ENCODE results near the gene CHMP2A.

CHMP2A gene

DNA sequence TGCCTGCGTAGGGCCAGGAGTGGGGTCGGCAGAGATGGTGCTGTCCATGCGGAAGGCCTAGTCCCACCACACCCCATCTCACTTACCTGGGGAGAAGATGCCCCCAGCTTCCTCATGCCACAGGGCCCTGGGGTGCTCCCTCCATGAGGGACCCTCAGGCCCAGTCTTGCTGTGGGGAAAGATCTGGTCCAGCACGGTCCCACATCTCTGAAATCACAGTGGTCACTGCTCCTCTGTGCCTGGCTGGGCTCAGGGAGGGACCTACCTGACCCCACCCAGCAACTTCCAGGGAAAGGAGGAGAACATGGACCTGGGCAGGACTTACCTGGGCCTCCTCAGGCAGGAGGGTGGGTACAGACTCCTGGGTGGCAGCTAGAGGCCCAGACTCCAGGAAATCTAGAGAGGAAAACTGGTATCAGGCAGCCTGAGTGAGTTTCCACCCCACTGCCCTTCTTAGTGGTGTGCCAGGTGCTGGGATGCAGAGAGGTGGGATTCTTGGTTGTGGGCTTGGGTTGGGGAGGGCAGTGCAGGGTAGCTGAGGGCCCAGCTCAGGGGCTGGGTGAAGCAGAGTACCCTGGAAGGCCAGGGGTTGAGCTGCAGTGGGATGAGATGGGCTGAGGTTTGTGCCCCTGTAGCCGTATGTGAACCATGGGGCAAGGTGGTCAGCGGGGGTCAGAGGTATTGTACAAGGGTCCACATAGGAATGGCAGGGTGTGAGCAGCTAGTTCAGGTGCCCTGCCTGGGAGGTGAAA, 14.5 kb upstream of the CHMP2A start:
- DNase-seq (ENCODE audit: low read depth): no peak
- H3K4me3 ChIP-seq (ENCODE audit: control insufficient read depth, low read depth, low read length): no peak overlapping the region
- TF ChIP-seq, protein P1, sequence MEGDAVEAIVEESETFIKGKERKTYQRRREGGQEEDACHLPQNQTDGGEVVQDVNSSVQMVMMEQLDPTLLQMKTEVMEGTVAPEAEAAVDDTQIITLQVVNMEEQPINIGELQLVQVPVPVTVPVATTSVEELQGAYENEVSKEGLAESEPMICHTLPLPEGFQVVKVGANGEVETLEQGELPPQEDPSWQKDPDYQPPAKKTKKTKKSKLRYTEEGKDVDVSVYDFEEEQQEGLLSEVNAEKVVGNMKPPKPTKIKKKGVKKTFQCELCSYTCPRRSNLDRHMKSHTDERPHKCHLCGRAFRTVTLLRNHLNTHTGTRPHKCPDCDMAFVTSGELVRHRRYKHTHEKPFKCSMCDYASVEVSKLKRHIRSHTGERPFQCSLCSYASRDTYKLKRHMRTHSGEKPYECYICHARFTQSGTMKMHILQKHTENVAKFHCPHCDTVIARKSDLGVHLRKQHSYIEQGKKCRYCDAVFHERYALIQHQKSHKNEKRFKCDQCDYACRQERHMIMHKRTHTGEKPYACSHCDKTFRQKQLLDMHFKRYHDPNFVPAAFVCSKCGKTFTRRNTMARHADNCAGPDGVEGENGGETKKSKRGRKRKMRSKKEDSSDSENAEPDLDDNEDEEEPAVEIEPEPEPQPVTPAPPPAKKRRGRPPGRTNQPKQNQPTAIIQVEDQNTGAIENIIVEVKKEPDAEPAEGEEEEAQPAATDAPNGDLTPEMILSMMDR (conservative IDR thresholded peaks at IDR 0.05; ENCODE audit: control insufficient read depth, insufficient read depth, low read depth, low read length): no peak

DNA sequence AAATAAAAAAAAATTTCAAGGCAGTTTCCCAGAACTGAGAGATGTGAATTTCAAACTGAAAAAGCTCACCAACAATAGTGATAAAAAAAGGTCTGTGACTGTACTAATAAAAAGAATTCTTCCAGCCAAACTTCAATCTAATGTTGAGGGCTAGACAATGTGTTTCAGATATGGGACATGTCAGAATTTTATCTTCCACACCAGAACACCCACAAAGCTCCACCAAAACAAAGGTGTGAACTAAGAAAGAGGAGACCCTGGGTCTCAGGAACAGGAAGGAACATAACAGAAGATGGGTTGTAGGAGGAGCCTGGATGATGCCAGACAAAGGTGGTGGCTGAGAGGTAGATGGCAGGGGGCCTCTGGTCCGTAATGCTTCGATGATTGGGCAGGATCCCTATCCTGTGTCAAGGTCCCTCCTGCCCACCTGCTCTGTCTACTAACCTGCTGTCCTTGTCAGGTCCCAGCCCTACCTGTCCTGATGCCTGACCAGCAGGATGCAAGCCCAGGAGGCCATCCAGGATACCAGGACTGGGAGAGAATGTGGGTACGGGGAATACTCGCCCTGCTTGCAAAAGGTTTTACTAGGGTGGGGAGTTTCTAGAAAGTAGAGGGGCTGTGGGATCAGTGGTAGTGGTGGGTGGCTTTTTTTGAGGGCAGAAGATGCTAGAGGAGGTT, 13.7 kb upstream of the CHMP2A start:
- no peak overlapping the region for H3K4me3 ChIP-seq (ENCODE audit: control insufficient read depth, low read depth, low read length)
- TF ChIP-seq, protein P1 (conservative IDR thresholded peaks at IDR 0.05; ENCODE audit: control insufficient read depth, insufficient read depth, low read depth, low read length): no peak
- DNase-seq (ENCODE audit: low read depth): no peak

DNA sequence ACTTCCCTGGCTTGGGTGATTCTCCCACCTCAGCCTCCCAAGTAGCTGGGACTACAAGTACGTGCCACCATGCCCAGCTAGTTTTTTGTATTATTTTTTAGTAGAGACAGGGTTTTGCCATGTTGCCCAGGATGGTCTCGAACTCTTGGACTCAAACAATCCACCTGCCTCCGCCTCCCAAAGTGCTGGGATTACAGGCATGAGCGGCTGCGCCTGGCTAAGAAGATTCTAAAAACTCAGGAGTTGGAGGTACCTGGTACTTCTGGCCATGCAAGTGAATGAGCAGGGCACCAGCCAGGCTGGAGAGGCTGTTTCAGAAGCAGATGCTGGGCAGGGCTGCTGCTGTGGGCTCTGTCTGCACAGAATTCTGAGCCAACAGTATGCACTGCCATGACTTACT, 12.1 kb upstream of the CHMP2A start:
- TF ChIP-seq, protein P1 (conservative IDR thresholded peaks at IDR 0.05; ENCODE audit: control insufficient read depth, insufficient read depth, low read depth, low read length): no peak
- H3K4me3 ChIP-seq (ENCODE audit: control insufficient read depth, low read depth, low read length): no peak overlapping the region
- no peak for DNase-seq (ENCODE audit: low read depth)

DNA sequence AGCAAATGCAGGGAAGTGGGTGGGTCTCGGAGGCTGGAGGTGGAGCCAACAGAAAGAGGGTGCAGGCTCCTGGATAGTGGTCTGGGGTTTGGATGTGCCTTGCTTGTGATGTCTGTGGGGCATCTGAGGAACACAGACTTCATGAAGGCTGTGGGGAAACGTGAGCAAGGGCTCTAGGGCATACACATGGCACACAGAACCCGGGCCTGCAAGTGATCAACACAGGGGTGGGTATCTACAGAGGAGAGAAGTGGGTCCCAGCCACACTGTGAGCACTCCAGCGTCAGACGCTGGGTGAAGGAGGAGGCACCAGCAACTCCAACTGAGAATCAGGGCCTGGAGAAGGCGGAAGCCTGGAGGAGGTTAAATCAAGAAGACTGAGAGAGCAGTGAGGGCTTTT, 8.9 kb upstream of the CHMP2A start:
- no peak overlapping the region for H3K4me3 ChIP-seq (ENCODE audit: control insufficient read depth, low read depth, low read length)
- TF ChIP-seq, protein P1 (conservative IDR thresholded peaks at IDR 0.05; ENCODE audit: control insufficient read depth, insufficient read depth, low read depth, low read length): no peak
- no peak for DNase-seq (ENCODE audit: low read depth)

DNA sequence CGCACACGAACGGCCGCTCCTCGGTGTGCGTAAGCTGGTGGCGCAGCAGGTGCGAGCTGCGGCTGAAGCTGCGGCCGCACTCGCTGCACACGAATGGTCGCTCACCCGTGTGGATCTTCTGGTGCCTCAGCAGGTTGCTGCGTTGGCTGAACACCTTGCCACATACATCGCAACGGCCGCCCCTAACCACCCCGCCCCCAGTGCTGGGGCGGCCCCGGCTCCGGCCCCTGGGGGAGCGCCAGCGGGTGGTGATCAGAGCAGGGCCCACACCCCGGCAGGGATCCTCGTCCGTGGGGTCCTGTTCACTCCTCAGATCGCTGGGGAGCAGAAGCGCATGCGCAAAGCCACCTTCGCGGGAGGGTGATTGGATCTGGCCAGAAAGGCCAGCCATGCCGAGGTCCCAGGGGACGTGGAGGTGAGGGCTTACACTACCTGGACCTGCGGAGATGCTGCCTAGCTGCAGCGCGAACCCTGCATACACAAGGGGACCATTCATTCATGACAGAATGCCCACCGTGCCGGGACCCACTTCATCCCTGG, 8.2 kb upstream of the CHMP2A start:
- TF ChIP-seq, protein P1 (conservative IDR thresholded peaks at IDR 0.05; ENCODE audit: control insufficient read depth, insufficient read depth, low read depth, low read length): no peak
- H3K4me3 ChIP-seq (ENCODE audit: control insufficient read depth, low read depth, low read length): peak overlapping the region; percentile 10
- DNase-seq (ENCODE audit: low read depth): no peak

DNA sequence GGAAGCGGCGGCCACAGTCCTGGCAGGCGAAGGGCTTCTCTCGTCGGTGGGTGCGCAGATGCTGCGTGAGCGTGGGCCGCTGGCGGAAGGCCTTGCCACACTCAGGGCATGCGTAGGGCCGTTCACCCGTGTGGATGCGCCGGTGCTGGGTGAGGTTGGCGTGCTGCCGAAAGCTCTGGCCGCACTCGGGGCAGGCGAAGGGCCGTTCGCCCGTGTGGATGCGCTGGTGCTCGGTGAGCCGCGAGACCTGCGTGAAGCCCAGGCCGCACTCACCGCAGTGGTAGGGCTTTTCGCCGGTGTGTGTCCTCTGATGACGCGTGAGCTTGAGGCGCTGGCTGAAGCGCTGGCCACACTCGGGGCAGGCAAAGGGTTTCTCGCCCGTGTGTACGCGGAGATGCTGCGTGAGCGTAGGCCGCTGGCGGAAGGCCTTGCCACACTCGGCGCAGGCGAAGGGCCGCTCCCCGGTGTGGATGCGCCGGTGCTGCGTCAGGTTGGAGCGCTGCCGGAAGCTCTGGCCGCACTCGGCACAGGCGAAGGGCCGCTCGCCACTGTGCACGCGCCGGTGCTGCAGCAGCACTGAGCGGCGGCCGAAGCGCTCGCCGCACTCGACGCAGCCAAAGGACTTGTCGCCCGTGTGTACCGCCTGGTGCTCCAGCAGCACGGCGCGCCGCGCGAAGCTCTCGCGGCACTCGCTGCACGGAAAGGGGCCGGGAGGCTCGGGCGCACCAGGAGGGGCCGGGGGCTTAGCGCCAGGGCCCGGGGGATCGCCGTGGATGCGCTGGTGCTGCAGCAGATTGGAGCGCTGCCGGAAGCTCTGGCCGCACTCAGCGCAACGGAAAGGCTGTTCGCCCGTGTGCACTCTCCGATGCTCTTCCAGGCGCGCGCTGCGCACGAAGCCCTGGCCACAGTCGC, 7.5 kb upstream of the CHMP2A start:
- TF ChIP-seq, protein P1 (conservative IDR thresholded peaks at IDR 0.05; ENCODE audit: control insufficient read depth, insufficient read depth, low read depth, low read length): no peak
- peak overlapping the region; percentile 24 for H3K4me3 ChIP-seq (ENCODE audit: control insufficient read depth, low read depth, low read length)
- peak; percentile 41 for DNase-seq (ENCODE audit: low read depth)
